Tibial nerve (tissue), 3 donors: ENCODE data around the gene ASZ1.

Experiments used
- CTCF ChIP-seq, 5 experiments: fragments of 200-600 bp in 3 of 5; fragments of 450-650 bp in 2 of 5; sonication (generic) in 3 of 5; IDR thresholded peaks; one replicate each; pipeline ENCODE4 v1.5.1; 2016 to 2019; ENCODE audit warnings: antibody characterized with exemption in 5 of 5, mild to moderate bottlenecking in 3 of 5, moderate library complexity in 2 of 5
- POLR2A ChIP-seq, 2 donors: fragments of 450-650 bp; IDR thresholded peaks; one replicate each; pipeline ENCODE4 v1.6.1; 2017; ENCODE audit warnings: antibody characterized with exemption in 2 of 2, mild to moderate bottlenecking in 2 of 2, moderate library complexity in 2 of 2

DNA sequence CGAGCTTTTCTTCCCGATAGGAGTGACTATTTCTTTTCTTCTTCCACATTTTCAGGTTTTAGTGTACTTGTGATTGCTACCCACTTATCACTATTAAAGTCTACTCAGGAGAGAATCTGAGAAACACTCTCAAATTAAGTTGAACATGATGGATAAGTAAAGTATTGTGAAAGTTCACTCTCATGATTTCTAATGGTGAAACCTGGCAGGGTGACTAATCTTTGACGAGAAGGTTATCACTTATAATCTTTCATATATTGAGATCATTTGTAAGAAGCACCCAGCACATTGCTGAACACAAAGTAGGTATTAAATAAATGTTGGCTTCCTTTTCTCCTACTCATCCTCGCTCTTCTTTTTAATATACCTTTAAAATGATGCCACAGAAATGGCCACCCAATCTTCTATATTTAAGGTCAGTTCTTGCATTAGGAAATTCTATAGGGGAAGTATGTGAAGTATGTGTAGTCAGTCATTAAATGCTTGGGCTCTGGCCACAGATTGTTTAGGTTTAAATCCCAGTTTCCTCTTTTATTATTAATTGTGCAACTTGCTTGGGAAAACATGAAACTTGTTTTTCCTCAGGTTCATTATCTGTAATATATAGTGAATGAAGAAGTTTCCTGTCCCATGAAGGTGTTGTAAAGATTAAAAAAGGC, 49.4 kb upstream of the ASZ1 start:
- TF ChIP-seq CTCF (IDR thresholded peaks at IDR 0.05) (no peak), POLR2A (IDR thresholded peaks at IDR 0.05) (no peak)
